Stimulated activated naive CD8-positive, alpha-beta T cell treated with anti-CD3 and anti-CD28 coated beads, Interleukin-15, Interleukin-2, amounts not matched to agents 100 ng/mL and 50 ng/mL, for 24 hours (primary cell): ENCODE results near the gene RPS6KL1.
A peak's percentile ranks its signal among the peaks of the same experiment; 100 is the strongest.

Source experiments
- H3K27ac Mint-ChIP-seq: one replicate; pipeline ENCODE4 v1.8.0; 2021; ENCODE audit warnings: mild to moderate bottlenecking, mixed read lengths
- H3K27me3 Mint-ChIP-seq: one replicate; pipeline ENCODE4 v1.8.0; 2021; ENCODE audit warnings: mixed read lengths
- H3K36me3 Mint-ChIP-seq: one replicate; pipeline ENCODE4 v1.8.0; 2021; ENCODE audit warnings: low read depth, mixed read lengths
- H3K4me1 Mint-ChIP-seq: one replicate; pipeline ENCODE4 v1.8.0; 2021; ENCODE audit warnings: low read depth, mixed read lengths
- H3K4me3 Mint-ChIP-seq: one replicate; pipeline ENCODE4 v1.8.0; 2021; ENCODE audit warnings: mild to moderate bottlenecking, mixed read lengths
- H3K9me3 Mint-ChIP-seq: one replicate; pipeline ENCODE4 v1.8.0; 2021; ENCODE audit warnings: mixed read lengths

Gene RPS6KL1

DNA sequence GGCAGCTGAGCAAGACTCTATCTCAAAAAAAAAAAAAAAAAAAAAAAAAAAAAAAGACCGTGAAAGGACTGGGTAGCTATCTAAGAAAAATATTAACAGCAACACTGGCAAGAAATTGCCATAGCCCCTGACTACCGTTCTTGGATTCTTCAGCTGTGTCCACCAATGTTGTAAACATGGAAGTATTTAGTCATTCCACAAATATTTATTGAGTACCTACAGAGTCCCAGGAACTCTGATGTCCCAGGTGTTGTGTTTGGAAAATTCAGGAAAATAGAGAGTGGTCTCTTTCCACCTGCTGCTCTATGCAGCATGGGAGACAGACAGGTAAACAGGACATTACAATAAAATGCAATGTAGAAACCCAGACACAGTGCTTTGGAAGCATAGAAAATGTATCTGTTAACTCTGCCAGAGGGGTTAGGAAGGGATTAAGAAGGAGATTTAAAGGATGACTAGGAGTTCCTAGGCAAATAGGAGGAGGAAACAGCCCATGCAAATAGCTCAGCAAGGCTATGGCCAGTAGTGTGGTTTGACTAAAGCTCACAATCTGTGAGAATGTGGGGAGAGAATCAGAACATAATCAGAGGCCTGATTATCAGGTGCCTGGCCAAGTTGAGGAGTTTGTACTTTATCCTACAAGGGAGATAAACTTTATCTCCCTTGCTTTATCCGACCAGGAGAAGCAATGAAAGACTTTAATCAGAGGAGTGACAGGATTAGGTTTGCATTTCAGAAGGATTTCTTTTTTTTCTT is 43.5 kb downstream of the RPS6KL1 start:
- Mint-ChIP-seq H3K9me3 (no peaks in the 10 kb centered on the region), H3K4me1 (peaks cover 57% of the 10 kb centered on the region), H3K4me3 (no peak overlapping the region), H3K27ac (peak overlapping the region; percentile 49), H3K27me3 (no peaks in the 10 kb centered on the region), H3K36me3 (peaks cover 24% of the 10 kb centered on the region)

GRCh38 chr14:74875941-74876913 is 46.8 kb downstream of the RPS6KL1 start, which contains the start of gene PROX2:
TSS of gene PROX2 (minus strand) at chr14:74876145. CDS start at chr14:74863834, 12,311 bp downstream.
- Mint-ChIP-seq H3K36me3 (no peaks in the 10 kb centered on the region), H3K27ac (peak within 1 kb of the TSS; percentile 62), H3K9me3 (no peaks in the 10 kb centered on the region), H3K4me1 (peaks cover 32% of the 10 kb centered on the region), H3K4me3 (peak within 1 kb of the TSS; percentile 62), H3K27me3 (no peaks in the 10 kb centered on the region)

- Mint-ChIP-seq H3K27me3 (no peaks in the 10 kb centered on the region), H3K9me3 (no peaks in the 10 kb centered on the region), H3K36me3 (no peaks in the 10 kb centered on the region), H3K27ac (peak overlapping the region; percentile 60), H3K4me1 (peaks cover 23% of the 10 kb centered on the region), H3K4me3 (peak overlapping the region; percentile 62)
Observed at GRCh38 chr14:74875204-74875603, 47.9 kb downstream of the RPS6KL1 start.

DNA sequence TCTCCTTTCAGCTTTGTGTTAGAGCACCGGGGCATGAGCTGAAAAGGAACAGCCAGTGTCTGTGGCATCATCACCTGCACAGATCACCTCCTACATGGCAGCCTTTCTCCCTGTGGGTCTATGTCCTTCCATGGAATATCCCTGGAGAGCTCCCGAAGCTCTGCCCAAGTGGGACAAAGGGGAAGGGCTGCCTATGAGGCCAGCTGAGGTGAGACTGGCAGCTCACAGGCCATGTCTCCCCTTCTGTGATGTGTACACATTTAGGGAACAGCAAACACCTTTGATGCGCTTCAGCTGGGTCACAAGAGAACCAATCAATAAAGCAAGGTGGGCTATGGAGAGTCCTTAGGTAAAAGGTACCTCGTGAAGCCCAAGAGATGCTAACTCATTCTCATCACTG is 51.2 kb downstream of the RPS6KL1 start:
- peaks cover 36% of the 10 kb centered on the region for H3K4me1 Mint-ChIP-seq
- no peak overlapping the region for H3K27ac Mint-ChIP-seq
- H3K36me3 Mint-ChIP-seq: no peaks in the 10 kb centered on the region
- H3K9me3 Mint-ChIP-seq: no peaks in the 10 kb centered on the region
- no peak overlapping the region for H3K4me3 Mint-ChIP-seq
- H3K27me3 Mint-ChIP-seq: no peaks in the 10 kb centered on the region

DNA sequence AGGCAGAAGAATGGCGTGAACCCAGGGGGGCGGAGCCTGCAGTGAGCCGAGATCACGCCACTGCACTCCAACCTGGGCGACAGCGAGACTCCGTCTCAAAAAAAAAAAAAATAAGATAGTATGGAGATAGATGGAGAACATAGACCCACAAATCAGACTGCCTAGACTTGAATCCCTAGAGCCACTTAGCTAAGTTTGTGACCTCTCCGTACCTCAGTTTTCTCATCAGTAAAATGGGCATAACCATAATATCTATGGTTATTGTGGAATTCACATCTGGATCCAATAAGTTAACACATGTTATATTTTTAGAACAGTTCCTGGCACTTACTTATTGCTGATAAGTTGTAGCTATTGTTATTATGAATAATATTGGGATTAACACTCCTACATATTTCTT is 54.3 kb downstream of the RPS6KL1 start:
- no peak overlapping the region for H3K27ac Mint-ChIP-seq
- no peaks in the 10 kb centered on the region for H3K27me3 Mint-ChIP-seq
- no peaks in the 10 kb centered on the region for H3K36me3 Mint-ChIP-seq
- H3K9me3 Mint-ChIP-seq: no peaks in the 10 kb centered on the region
- no peak overlapping the region for H3K4me3 Mint-ChIP-seq
- H3K4me1 Mint-ChIP-seq: peaks cover 28% of the 10 kb centered on the region

- H3K9me3 Mint-ChIP-seq: no peaks in the 10 kb centered on the region
- no peaks in the 10 kb centered on the region for H3K27me3 Mint-ChIP-seq
- H3K4me3 Mint-ChIP-seq: peak overlapping the region; percentile 3
- H3K4me1 Mint-ChIP-seq: peaks cover 33% of the 10 kb centered on the region
- H3K36me3 Mint-ChIP-seq: no peaks in the 10 kb centered on the region
- H3K27ac Mint-ChIP-seq: peak overlapping the region; percentile 13
Observed at GRCh38 chr14:74867673-74868072, 55.4 kb downstream of the RPS6KL1 start.

DNA sequence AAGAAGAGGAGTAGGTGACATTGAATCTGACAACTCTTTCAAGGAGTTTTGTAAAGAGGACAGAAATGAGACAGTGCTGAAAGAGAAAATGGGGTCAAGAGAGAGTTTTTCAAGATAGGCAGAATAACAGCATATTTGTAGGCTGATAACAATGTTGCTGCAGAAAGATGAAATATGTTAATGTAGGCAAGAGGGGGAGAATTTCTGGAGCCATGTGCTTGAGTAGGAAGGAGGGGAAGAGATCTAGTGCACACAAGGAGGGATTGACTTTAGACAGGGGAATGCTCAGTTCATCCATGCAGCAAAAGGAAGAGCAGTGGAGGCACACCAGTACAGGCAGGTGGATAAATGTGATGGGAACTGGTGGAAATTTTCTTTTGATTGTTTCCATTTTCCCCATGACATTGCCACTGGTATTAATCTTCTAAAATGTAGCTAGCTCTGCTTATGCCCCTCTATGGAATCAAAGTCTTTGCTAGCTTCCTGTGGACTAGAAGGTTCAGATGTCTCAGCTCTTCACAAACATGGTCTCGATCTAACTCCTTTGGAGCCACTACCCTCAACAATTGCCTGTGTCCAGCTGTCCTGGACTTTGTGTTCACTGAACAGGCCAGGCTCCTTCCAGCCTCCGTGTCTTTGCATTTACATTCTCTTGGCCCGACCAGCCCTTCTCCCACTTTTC is 56.2 kb downstream of the RPS6KL1 start:
- H3K36me3 Mint-ChIP-seq: no peaks in the 10 kb centered on the region
- H3K9me3 Mint-ChIP-seq: no peaks in the 10 kb centered on the region
- H3K27ac Mint-ChIP-seq: peak overlapping the region; percentile 42
- peak overlapping the region; percentile 3 for H3K4me3 Mint-ChIP-seq
- no peaks in the 10 kb centered on the region for H3K27me3 Mint-ChIP-seq
- H3K4me1 Mint-ChIP-seq: peaks cover 33% of the 10 kb centered on the region

GRCh38 chr14:74865156-74865555 is 57.9 kb downstream of the RPS6KL1 start:
- Mint-ChIP-seq H3K4me1 (peaks cover 33% of the 10 kb centered on the region), H3K27ac (no peak overlapping the region), H3K27me3 (no peaks in the 10 kb centered on the region), H3K36me3 (no peaks in the 10 kb centered on the region), H3K9me3 (no peaks in the 10 kb centered on the region), H3K4me3 (no peak overlapping the region)

DNA sequence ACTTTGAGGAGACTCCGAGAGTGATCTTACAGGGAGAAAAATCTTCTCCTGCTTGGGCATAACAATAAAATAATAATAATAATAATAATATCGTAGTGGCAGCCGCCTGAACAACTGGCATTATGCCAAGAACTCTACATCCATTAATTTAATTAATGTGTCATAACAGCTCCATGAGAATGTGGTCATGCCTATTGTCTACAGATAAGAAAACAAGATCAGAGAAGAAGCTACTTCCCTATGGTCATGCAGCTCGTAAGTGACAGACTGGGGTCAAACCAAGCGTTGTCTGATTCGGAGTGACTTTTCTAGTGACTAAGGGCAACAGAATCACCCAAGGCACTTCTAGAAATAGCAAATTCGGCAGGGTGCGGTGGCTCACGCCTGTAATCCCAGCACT is 58.9 kb downstream of the RPS6KL1 start:
- Mint-ChIP-seq H3K27me3 (no peaks in the 10 kb centered on the region), H3K27ac (no peak overlapping the region), H3K36me3 (no peaks in the 10 kb centered on the region), H3K4me1 (peaks cover 33% of the 10 kb centered on the region), H3K9me3 (no peaks in the 10 kb centered on the region), H3K4me3 (no peak overlapping the region)

DNA sequence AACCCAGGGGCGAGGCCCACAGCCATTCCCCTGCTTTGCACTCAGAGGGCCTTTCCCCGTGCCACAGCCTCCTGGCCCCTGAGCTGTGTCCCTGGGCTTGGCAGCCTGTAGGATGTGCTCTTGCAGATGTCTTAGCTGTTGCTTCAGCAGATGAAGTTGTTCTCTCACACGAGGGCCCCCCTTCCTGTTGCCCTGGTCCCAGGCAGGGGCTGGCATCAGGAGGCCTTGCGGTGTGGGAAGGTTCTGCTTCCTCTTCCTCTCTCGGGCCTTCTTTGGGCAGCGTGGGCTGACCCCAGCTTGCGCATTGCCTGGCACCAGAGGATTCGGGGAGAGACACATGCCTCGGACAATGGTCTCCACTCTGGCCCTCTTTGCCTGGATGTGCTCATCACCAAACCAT is 59.8 kb downstream of the RPS6KL1 start:
- no peak overlapping the region for H3K4me3 Mint-ChIP-seq
- no peaks in the 10 kb centered on the region for H3K9me3 Mint-ChIP-seq
- no peaks in the 10 kb centered on the region for H3K36me3 Mint-ChIP-seq
- H3K27me3 Mint-ChIP-seq: no peaks in the 10 kb centered on the region
- no peak overlapping the region for H3K27ac Mint-ChIP-seq
- H3K4me1 Mint-ChIP-seq: peaks cover 27% of the 10 kb centered on the region

- peaks cover 12% of the 10 kb centered on the region for H3K4me1 Mint-ChIP-seq
- H3K27me3 Mint-ChIP-seq: no peaks in the 10 kb centered on the region
- no peaks in the 10 kb centered on the region for H3K9me3 Mint-ChIP-seq
- no peaks in the 10 kb centered on the region for H3K36me3 Mint-ChIP-seq
- no peak overlapping the region for H3K4me3 Mint-ChIP-seq
- no peak overlapping the region for H3K27ac Mint-ChIP-seq
Observed at GRCh38 chr14:74861734-74862090, 61.3 kb downstream of the RPS6KL1 start.

DNA sequence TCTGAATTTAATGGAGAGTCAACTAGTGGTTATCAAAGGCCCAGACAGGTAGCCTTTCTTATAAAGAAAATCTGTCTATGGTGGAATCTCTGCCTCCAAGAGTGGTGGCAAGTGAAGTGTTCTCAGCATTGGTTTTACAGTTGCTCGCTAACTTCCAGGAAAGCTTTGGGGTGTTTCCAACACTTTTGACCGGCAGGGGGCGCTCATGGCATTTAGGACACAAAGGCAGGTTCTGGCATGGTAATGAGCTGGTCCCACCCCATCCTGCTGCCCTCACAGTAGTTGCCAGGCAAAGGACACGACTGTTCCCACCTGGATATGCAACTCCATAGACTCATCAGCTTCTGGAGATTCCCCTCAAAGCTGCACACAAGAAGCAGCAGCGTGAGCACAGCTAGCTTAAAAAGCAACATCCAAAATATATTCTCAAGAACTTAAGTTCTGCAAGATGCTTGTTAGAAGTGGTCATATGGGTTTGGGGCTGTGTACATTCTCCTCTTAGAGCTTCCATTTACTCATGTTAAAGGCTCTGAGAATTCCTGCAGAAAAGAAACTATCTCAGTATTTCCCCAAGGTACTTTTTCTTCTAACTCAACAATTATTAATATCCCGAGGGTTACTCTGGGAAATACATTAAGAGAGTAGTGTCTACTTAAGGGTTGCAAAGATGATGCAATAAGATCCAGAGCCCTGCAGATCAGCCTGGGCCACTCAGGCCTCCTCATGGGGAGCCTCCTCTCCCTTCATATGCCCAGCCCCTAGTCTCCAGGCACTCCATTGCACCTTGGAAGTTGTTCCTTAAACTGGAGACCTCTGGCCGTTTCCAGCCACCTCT is 61.9 kb downstream of the RPS6KL1 start:
- no peaks in the 10 kb centered on the region for H3K36me3 Mint-ChIP-seq
- no peaks in the 10 kb centered on the region for H3K27me3 Mint-ChIP-seq
- no peak overlapping the region for H3K27ac Mint-ChIP-seq
- H3K4me3 Mint-ChIP-seq: no peak overlapping the region
- no peaks in the 10 kb centered on the region for H3K9me3 Mint-ChIP-seq
- H3K4me1 Mint-ChIP-seq: peaks cover 6% of the 10 kb centered on the region

DNA sequence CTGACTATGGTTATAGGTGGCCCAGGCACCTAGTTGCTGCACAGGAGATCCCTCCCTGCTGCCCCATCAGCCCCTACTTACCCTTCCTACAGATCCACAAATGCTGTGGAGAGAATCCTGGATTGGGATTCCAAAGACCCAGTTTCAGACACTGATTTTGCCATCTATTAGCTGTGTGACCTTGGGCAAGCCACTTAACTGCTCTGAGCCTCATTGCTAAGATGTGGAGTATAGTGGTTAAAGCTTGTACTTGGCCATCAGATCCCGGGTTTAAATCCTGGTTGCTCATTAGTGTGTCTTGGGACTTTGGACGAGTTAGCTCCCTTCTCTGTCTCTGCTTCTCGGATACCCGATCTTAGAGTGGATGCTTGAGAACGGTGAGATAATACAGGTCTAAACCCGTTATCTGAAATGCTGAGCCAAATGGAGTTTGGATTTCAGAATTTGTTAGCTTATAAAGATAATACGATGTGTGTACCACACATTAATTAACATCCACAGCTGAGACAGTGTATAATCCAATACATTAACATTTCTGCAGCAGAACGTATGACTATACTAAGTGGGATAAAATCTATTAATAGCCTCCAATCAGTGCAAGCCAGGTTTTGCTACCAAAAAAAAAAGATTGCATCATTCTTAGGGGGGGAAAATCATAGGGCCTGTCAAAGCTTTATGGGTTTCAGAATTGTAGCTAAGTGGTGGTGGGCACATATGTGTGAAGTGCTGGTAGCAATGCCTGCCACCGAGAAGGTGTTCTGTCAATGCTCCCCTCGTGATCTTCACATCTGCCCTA is 63.1 kb downstream of the RPS6KL1 start:
- Mint-ChIP-seq H3K36me3 (no peaks in the 10 kb centered on the region), H3K4me3 (no peak overlapping the region), H3K27ac (no peak overlapping the region), H3K9me3 (no peaks in the 10 kb centered on the region), H3K27me3 (no peaks in the 10 kb centered on the region), H3K4me1 (peaks cover 5% of the 10 kb centered on the region)
